ENCODE results near the gene RAD51B. TPM values are rescaled to one million over a fixed set of nuclear protein-coding genes. Genes with fewer than 3 reads are reported as not detected.

The RAD51B gene
- total RNA-seq, 4 donors from 2014 or later: 12.6 to 26.4 (median 16.7) TPM

DNA sequence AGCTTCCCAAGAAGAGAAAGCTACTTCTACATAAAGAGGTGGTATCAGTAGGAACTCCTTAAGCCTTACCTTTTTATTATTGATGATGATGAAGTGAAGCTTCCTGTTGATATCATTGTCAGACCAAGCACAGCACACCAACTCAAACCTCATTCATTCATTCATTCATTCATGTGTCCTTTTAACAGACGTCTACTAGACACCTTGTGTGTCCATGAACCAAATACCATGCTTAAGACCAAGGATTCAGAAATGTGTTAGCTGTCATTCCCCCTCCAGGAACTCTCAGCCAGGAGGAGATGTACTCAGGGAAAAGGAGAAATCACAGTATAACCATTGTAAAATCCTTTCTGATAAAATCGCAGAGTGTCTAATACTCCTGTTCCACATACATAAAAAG lies 778.5 kb downstream of the RAD51B start:
- 53 to 55% methylated on average over 2 of the region's 2 CpGs for WGBS, 2 donors
- peak overlapping the region in 1 of 4 donors; percentile 11 for H3K4me3 ChIP-seq
- no peaks in the 10 kb centered on the region for H3K36me3 ChIP-seq
- peaks cover 0 to 49% (median 26%) of the 10 kb centered on the region in 4 donors for H3K4me1 ChIP-seq
- TF ChIP-seq EP300 (IDR thresholded peaks at IDR 0.05) (no peak), POLR2A (IDR thresholded peaks at IDR 0.05) (no peak)
- TF ChIP-seq, protein P1, sequence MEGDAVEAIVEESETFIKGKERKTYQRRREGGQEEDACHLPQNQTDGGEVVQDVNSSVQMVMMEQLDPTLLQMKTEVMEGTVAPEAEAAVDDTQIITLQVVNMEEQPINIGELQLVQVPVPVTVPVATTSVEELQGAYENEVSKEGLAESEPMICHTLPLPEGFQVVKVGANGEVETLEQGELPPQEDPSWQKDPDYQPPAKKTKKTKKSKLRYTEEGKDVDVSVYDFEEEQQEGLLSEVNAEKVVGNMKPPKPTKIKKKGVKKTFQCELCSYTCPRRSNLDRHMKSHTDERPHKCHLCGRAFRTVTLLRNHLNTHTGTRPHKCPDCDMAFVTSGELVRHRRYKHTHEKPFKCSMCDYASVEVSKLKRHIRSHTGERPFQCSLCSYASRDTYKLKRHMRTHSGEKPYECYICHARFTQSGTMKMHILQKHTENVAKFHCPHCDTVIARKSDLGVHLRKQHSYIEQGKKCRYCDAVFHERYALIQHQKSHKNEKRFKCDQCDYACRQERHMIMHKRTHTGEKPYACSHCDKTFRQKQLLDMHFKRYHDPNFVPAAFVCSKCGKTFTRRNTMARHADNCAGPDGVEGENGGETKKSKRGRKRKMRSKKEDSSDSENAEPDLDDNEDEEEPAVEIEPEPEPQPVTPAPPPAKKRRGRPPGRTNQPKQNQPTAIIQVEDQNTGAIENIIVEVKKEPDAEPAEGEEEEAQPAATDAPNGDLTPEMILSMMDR (IDR thresholded peaks at IDR 0.05): no peak
- peak overlapping the region; percentile 70 to 95 (median 82) for H3K27ac ChIP-seq
- H3K27me3 ChIP-seq: no peaks in the 10 kb centered on the region
- H3K9me3 ChIP-seq: no peaks in the 10 kb centered on the region
- DNase-seq (ENCODE audit: low spot score in 2 of 2): no peak

DNA sequence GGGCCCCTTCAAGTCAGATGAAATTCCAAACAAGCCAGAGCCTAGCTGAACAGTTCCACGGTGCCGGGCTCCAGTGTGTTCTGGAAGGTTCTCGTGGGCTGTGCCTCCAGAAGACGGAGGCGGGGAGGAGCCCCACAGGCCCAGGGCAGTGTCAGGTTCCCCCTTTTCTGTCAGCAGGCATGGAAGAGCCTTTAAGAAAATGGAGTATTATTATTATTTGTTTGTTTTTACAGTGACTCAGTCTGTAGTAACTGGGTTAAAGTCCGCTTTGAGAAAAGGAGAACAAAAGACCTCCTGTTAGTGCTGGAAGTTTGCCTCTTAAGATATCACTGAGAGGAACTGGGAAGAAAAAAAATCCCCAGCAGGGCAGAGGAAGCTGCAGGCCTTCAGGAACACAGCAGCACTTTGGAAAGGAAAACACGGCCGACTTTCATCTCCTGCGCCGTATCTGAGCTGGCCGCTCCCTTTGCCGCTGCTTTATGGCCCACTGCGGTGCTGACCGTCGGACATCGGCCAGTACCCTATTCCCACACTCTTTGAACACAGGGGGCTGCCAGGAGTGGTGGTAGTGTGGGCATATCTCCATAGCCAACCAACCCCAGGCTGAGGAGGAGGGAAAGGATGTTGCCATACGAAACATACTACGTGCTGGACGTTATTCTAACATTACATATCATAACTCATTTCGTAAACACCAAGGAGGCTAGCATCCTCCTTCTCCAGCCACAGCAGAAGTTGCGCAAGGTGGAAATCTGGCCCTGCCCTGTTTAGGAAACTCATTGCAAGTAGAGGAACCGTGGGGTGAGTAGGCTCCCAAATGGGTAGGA lies 779.3 kb downstream of the RAD51B start:
- Histone ChIP-seq H3K27me3 (no peaks in the 10 kb centered on the region), H3K36me3 (no peaks in the 10 kb centered on the region), H3K4me1 (peaks cover 0 to 48% (median 22%) of the 10 kb centered on the region in 4 donors), H3K27ac (peak overlapping the region; percentile 70 to 95 (median 82)), H3K4me3 (peak overlapping the region in 2 of 4 donors; percentile 3 to 11), H3K9me3 (no peaks in the 10 kb centered on the region)
- TF ChIP-seq, protein P1 (IDR thresholded peaks at IDR 0.05): peak in 3 of 5 experiments; percentile 8 to 17 (median 16)
- TF ChIP-seq POLR2A (IDR thresholded peaks at IDR 0.05): no peak
- TF ChIP-seq EP300 (IDR thresholded peaks at IDR 0.05): peak; percentile 63 to 82
- 17 to 20% methylated on average over 22 of the region's 22 CpGs for WGBS, 2 donors
- DNase-seq (ENCODE audit: low spot score in 2 of 2): peak; percentile 56 to 69

DNA sequence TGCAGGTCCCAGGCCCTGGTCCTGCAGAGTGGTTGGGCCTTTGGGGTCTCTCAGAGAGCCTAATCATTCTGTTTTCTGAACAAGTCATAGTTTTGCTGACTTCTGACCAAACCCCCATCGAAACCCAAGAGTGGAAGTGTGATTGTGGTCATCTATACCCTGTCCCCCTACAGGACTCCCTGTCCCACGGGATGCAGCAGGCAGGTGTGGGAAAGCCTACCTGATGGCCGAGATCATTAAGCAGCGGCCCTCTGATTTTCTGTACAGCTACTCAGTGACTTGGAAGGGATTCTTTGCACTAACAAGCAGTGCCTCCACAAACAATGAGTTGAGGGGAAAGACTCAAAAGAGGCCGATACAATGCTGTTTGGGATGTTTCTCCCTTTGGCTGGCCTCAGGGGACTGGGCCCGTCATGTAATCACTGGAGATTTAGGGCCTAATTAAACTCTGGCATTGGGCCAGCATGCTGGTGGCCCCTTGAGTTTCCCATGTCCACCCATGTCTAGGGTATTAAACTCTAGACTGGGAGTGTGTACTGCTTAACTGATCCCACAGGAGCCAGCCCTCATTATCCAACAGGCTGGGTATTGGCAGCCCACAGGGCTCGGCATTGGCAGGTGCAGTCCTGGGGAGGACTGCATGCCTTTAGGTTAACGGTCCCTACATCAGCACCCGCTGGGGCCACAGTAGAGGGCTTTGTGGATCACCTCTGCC lies 780.5 kb downstream of the RAD51B start:
- Histone ChIP-seq H3K4me1 (peaks cover 0 to 42% (median 18%) of the 10 kb centered on the region in 4 donors), H3K27ac (peak overlapping the region in 3 of 4 donors; percentile 72 to 95 (median 92)), H3K36me3 (no peaks in the 10 kb centered on the region), H3K27me3 (no peaks in the 10 kb centered on the region), H3K4me3 (no peak overlapping the region), H3K9me3 (no peaks in the 10 kb centered on the region)
- no peak for TF ChIP-seq POLR2A (IDR thresholded peaks at IDR 0.05)
- TF ChIP-seq EP300 (IDR thresholded peaks at IDR 0.05): no peak
- TF ChIP-seq, protein P1 (IDR thresholded peaks at IDR 0.05): no peak
- WGBS, 2 donors: 90% methylated on average over 9 of the region's 9 CpGs
- DNase-seq (ENCODE audit: low spot score in 2 of 2): no peak

DNA sequence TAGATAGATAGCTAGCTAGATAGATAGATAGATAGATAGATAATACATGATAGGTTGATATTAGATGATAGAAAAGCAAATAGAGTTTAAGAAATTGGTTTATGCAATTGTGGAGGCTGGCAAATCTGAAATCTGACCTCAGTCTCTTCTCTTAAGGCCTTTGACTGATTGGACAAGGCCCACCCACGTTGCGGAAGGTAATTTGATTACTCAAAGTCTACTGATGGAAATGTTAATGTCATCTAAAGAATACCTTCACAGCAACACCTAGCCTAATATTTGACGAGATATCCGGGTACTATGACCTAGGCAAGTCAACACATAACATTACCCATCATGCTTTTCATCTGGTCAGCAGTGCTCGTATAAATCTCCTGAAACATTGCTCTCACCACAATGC lies 782.9 kb downstream of the RAD51B start:
- TF ChIP-seq POLR2A (IDR thresholded peaks at IDR 0.05) (no peak), EP300 (IDR thresholded peaks at IDR 0.05) (no peak)
- TF ChIP-seq, protein P1 (IDR thresholded peaks at IDR 0.05): no peak
- H3K27me3 ChIP-seq: no peaks in the 10 kb centered on the region
- no peak for DNase-seq (ENCODE audit: low spot score in 2 of 2)
- H3K36me3 ChIP-seq: no peaks in the 10 kb centered on the region
- H3K4me1 ChIP-seq: peaks cover 0 to 57% (median 27%) of the 10 kb centered on the region in 4 donors
- H3K27ac ChIP-seq: no peak overlapping the region
- H3K4me3 ChIP-seq: no peak overlapping the region
- H3K9me3 ChIP-seq: no peaks in the 10 kb centered on the region
- 71 to 82% methylated on average over 5 of the region's 5 CpGs for WGBS, 2 donors

Data from tibial nerve (tissue), 4 donors.